Left lobe of liver (tissue), 2 donors: ENCODE results near the gene PLXDC2. TPM values are rescaled to one million over a fixed set of nuclear protein-coding genes. Genes with fewer than 3 reads are reported as not detected.
A peak's percentile ranks its signal among the peaks of the same experiment; 100 is the strongest.

Experiments used
- ATAC-seq: fragments of 200-7000 bp; cut with Tn5 transposase; one replicate; pipeline ENCODE4 v1.9.1; 2020; ENCODE audit warnings: mild to moderate bottlenecking, moderate library complexity
- DNase-seq: peaks from one replicate; pipeline ENCODE4 v3.0.0-alpha.2; 2020; ENCODE audit warnings: low spot score
- total RNA-seq: library from RNA; stranded (reverse); gene quantifications from one replicate; pipeline ENCODE4 v1.2.1, GENCODE V29; 2021
- donor health status: DM: no; HTN: no; CAD: no; lungs with moderate emphysema.
- donor health status: DM: no; HTN: yes; CAD: no.

The PLXDC2 gene
- total RNA-seq, 1 donor from 2014 or later: 5.0 TPM

- ATAC-seq: no peak
- no peak for DNase-seq
Measured at GRCh38 chr10:19848226-19848985, 32.2 kb downstream of the PLXDC2 start.

DNA sequence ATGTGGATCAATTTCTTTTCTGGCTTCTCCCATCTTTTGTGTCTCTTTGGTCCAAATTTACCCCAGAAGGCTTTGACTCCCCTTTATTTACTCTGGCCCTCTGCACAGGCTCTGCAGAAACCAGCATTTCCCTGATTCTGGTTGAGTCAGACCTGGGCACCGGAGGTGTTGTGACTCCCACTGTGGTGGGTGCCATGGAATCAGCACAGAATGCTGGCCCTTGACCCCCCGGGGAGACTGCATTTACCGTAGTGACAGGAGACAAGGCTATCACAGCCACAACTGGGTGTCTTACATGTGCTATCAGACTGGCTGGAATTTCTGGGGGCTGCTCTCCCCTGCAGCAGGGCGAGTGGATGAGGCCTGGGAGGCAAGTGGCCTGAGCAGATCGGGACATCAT, 37.6 kb downstream of the PLXDC2 start:
- DNase-seq (no peak), ATAC-seq (no peak)

DNA sequence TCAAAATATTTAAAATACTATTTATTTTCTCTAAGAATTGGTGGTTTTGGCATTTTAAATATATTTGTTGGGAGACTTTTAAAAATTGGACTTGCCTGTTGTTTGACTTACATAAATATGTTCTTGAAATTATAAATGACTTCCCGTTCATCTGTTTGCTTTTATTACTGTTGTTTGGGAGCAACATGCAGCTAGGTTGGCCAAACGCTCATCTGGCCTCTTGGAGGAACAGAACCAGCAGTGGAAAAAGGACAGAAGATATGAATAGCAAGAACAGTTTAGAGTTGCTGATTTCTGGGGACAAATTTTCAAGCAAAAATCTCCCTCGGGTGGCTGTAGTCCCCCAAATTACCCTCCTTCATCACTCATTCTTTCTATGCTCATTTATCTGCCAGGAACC, 41.6 kb downstream of the PLXDC2 start:
- no peak for ATAC-seq
- DNase-seq: no peak

DNA sequence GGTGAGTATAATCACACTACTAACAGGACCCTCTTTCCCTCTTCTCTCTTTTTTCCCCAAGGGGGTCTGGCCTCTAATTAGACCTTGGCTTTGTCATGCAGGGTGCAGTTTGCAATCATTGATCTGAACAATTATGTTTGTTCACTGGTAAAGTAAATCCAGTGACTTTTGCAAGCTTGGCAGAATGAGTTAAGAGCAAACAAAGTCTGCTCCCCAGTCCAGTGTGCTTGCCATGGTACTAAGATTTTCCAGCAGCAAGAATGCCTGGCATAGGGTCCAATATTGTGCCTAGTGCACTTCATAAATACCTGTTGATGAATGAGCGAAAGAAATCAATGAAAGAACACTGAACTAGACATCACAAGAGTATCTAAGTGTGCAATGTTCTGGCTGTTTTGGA, 43.9 kb downstream of the PLXDC2 start:
- DNase-seq (peak; percentile 53), ATAC-seq (peak; percentile 98)

DNA sequence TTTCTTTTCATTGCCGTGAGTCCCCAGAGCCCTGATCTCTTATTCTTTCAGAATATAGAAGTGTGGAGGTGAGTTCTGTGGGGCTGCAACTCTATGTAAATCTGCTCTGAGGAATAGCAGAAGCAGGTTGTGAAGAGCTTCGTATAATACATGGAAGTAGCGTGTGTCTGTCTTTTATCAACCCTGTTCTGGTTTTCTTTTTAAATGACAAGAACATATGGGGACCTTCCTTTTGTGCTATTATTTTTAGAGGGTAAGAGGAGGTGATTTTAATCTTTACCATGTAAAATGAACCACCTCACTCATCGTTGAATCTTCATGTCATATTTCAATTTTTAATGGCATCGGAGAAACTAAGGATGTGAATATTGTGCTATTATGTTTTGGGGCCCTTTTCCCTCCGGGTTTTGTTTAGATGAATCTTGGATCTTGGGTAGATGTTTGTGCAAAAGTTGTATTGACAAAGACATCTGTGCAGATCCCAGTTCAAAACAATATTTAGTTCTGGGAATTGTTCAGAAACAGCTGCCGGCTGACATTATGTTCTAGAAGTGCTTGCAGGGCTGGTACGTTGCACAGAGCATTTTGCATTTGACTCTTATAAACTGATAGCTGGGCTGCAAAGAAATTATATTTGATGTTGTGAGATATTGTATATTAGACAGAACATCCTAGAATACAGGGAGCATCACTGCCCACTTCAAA, 46.7 kb downstream of the PLXDC2 start:
- no peak for DNase-seq
- ATAC-seq: no peak

DNA sequence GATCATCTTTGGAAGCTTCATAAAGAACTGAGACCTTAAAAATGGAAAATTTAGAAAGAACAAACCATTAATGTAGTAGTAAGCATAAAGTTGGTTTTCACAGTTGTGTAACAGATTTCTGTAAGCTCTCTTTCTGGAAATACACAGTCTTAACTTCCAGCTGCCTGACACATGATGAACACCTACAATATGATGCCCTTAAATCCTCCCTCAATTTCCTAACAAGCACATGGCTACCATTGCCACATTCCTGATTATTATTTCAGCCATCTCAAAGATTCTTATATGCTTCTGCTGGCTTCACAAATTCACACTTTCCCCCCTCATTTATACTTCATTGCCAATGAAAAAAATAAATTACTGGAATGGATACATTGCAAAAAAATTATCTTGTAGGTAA, 49.4 kb downstream of the PLXDC2 start:
- ATAC-seq: no peak
- no peak for DNase-seq

- ATAC-seq (no peak), DNase-seq (no peak)
Measured at GRCh38 chr10:19869370-19869769, 53.1 kb downstream of the PLXDC2 start.

DNA sequence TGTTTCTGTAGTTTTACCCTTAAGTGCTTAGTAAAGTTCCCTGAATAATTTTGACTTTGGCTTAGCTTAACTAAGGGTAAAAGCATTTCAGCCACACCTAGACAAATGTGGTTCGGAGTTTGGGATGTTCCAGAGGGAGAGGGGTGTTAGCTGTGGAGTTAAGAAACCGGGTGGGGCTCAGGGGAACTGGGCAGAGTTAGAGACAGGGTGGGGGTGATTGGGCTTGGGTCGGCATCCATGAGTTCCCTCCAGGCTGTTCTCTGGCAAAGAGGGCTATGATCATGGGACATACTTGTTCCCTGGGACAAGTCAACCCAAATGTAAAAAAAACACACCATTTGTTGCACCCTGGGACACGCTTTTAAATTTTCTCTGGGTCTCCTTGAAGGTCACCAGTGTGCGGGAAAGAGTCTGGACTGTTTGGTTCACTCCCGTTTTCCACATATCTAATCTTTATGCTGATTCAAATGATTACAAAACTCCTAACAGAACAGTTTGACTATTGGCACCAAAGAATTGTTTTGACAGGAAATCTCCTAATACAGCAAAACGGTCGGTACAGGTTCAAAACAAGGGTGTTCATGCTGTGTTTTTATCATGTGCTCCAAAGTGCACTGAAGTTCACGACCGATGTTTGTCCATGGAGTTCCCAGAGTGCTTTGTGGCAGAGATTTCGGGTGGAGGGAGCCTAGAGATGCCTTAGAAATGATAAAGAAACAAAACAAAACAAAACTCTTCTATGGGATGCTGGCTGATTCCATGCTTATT, 56.5 kb downstream of the PLXDC2 start:
- ATAC-seq: peak; percentile 87

DNA sequence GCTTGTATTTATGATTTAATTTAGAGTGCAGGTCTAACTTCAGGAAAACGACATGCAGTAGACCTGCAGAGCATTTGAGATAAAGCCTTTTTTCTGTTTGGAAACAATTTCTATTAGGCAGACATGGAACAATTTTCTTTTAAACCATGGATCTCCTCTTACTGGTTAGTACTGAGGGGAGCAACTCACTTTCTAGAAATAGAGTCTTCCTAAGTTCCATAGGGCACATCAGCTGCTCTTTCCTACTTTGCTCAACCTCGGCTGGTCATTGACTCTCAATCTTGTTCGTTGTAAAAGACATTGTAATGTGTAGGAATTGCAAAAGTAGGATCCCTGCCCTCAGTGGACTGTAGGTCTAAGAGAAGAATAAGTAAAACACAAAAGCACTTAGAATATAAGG, 58.0 kb downstream of the PLXDC2 start:
- ATAC-seq: no peak

More for the DNA sequence above, 56.5 kb downstream of the PLXDC2 start:
- DNase-seq: no peak

GRCh38 chr10:19874791-19875190, 58.6 kb downstream of the PLXDC2 start:
- no peak for DNase-seq
- ATAC-seq: no peak

More for the DNA sequence above, 58.0 kb downstream of the PLXDC2 start:
- DNase-seq: no peak

DNA sequence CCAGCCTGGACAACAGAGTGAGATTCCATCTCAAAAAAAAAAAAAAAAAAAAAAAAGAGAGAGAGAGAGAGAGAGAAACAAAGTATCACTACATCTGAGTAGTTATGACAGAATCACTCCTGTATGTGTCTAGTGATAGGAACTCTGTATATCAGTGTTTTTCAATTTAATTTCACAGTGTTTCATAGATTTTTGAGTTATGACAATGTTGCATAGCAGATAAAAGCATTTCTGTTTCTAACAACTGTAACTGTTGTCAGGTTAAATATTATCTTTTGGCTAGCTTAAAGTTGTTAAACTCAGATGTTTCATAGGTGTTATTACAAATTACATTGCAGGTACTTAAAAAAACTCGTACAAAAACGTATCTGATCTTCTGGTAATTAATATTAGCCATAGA, 60.3 kb downstream of the PLXDC2 start:
- ATAC-seq (no peak), DNase-seq (no peak)

GRCh38 chr10:19877466-19878255, 61.4 kb downstream of the PLXDC2 start:
- no peak for DNase-seq
- ATAC-seq: no peak

- no peak for DNase-seq
- no peak for ATAC-seq
Measured at GRCh38 chr10:19882621-19883020, 66.4 kb downstream of the PLXDC2 start.

- DNase-seq (no peak), ATAC-seq (peak; percentile 44)
Measured at GRCh38 chr10:19888061-19888660, 71.9 kb downstream of the PLXDC2 start.

DNA sequence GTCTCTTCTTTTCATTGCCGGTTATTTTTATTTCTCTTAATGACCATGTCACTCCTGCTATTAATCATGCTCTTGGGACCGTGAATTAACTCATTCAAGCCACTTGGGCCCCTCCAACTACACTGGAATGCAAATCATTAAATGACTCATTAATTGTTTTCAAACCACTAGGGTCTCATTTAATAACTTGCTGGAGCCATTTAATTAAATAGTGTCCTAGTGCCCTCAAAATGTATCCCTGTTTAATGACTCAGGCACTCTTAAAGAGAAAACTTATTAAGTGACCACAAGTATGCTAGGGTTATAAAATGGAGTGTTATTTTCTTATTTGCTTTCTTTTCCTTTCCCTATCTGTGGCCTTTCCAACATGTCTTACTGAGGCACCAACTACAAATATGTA, 73.0 kb downstream of the PLXDC2 start:
- no peak for ATAC-seq
- no peak for DNase-seq

GRCh38 chr10:19891429-19891828, 75.2 kb downstream of the PLXDC2 start:
- ATAC-seq (no peak), DNase-seq (no peak)

- DNase-seq (no peak), ATAC-seq (no peak)
Measured at GRCh38 chr10:19892270-19892669, 76.0 kb downstream of the PLXDC2 start.

- DNase-seq: no peak
- ATAC-seq: no peak
Measured at GRCh38 chr10:19892677-19893076, 76.4 kb downstream of the PLXDC2 start.

- DNase-seq (no peak), ATAC-seq (no peak)
Measured at GRCh38 chr10:19895500-19895899, 79.3 kb downstream of the PLXDC2 start.

- no peak for DNase-seq
Measured at GRCh38 chr10:19902456-19902855, 86.2 kb downstream of the PLXDC2 start.

More at GRCh38 chr10:19902456-19902855, 86.2 kb downstream of the PLXDC2 start:
- ATAC-seq: no peak
